ENCODE measurements around the gene SEC14L5.
"Not testable (repeated sequence)": the region's sequence is repeated elsewhere in the genome, so short reads cannot be mapped to it uniquely, and the experiment has no call there.

The SEC14L5 gene

DNA sequence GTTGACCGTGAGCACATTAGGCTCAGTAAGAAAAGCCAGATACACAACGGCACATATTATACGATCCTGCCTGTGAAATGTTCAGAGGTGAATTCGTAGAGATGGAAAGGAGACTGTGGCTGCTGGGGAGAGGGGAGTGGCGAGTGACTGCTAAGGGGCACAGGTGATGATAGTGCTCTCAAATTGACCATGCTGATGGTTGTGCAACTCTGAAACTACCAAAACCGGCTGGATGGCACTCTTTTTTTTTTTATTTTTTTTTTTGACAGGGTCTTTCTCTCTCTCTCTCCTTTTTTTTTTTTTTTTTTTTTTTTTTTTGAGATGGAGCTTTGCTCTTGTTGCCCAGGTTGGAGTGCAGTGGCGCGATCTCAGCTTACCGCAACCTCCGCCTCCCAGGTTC, 8.1 kb upstream of the SEC14L5 start:
- no peak overlapping the region for H3K4me3 ChIP-seq (ENCODE audit: low read length)
- TF ChIP-seq, protein P1, sequence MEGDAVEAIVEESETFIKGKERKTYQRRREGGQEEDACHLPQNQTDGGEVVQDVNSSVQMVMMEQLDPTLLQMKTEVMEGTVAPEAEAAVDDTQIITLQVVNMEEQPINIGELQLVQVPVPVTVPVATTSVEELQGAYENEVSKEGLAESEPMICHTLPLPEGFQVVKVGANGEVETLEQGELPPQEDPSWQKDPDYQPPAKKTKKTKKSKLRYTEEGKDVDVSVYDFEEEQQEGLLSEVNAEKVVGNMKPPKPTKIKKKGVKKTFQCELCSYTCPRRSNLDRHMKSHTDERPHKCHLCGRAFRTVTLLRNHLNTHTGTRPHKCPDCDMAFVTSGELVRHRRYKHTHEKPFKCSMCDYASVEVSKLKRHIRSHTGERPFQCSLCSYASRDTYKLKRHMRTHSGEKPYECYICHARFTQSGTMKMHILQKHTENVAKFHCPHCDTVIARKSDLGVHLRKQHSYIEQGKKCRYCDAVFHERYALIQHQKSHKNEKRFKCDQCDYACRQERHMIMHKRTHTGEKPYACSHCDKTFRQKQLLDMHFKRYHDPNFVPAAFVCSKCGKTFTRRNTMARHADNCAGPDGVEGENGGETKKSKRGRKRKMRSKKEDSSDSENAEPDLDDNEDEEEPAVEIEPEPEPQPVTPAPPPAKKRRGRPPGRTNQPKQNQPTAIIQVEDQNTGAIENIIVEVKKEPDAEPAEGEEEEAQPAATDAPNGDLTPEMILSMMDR (IDR thresholded peaks at IDR 0.05; ENCODE audit: insufficient read depth, low read depth, low read length, missing control alignments), result no peak
- DNase-seq (ENCODE audit: low read depth), result no peak

DNA sequence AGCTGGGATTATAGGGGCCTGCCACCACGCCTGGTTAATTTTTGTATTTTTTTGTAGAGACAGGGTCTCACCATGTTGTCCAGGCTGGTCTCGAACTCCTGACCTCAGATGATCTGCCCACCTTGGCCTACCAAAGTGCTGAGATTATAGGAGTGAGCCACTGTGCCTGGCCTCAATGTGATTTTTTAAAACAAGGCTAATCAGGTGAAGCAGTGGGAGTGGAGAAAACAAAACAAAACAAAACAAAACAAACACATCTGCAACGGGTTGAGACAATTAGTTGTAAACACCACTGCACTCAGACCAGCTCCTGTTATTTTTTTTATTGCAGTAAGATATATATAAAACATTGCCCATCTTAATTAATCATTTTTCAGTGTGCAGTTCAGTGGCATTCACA, 6.5 kb upstream of the SEC14L5 start:
- DNase-seq (ENCODE audit: low read depth); H3K4me3 ChIP-seq (ENCODE audit: low read length): not testable (repeated sequence)

DNA sequence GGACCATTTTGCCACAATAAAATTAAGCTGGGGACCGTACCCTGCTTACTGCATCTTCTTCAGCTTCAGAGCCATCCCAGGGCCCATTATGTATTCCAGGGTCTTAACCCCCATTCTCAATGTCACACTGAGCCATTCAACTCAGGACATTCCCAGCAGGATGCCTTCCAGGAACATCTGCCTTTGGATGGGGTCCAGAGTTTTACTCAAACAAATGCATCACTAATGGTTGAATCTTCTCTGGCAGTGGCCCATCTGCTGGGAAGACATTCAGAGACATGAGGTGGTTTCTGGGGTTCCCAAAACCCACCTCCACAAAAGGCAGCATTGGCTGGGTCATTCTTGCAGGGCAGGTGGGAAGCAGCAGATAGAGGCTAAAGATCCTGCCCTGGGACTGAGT, 3.4 kb upstream of the SEC14L5 start:
- TF ChIP-seq, protein P1 (IDR thresholded peaks at IDR 0.05; ENCODE audit: insufficient read depth, low read depth, low read length, missing control alignments), result no peak
- no peak overlapping the region for H3K4me3 ChIP-seq (ENCODE audit: low read length)
- DNase-seq (ENCODE audit: low read depth), result no peak

DNA sequence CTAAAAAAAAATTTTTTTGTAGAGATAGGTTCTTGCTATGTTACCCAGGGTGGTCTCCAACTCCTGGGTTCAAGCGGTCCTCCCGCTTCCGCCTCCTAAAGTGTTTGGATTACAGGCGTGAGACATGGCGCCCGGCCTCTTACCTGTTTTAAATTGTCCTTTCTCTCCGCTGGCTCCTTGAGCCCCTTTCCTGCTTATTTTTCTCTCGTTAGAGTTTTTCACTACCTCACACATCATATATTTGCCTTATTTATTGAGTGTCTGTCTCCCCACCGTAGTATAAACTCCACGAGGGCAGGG, 760 bp upstream of the SEC14L5 start:
- TF ChIP-seq, protein P1 (IDR thresholded peaks at IDR 0.05; ENCODE audit: insufficient read depth, low read depth, low read length, missing control alignments), result no peak
- H3K4me3 ChIP-seq (ENCODE audit: low read length), result peak overlapping the region; percentile 64
- no peak for DNase-seq (ENCODE audit: low read depth)

DNA sequence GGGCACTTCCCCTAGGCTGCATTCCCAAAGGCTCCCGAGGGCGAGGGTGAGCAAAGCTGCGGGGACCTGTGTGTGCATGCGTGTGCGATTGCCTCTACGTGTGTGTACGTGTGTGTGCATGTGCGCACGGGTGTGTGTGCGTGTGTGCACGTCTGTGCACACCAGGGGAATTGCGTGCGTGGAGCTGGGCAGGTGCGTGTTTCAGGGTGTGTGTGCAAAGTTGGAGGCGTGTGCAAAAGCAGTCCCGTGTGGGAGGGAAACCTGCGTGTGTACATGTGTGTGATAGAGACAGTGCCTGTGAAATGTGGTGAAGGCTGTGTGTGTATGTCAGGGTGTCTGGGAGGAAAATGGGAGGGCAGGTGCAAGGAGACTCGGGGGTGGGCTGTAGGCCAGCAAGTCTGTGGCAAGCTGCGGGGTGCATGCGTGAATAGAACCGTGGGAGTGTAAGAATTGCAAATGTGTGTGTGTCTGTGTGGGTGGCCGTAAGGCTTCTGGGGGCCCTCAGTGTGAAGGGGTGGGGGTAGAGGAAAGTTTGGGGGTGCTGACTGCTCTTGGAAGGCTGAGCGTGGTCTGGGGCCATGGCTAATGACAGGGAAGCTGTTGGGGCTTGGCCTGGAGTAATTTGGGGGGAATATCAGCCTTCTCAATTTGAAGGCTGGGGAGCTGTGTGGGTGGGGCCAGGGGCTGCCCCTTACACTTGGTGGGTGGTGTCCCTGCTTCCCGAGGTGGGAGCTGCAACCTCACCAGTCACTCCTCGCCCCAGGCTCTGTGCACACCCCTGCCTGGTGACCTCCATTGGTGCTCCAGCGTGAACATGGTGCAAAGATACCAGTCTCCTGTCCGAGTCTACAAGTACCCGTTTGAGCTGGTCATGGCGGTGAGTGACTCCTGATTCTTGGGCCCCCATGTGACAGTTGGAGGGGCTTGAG, 644 bp downstream of the SEC14L5 start:
- no peak for DNase-seq (ENCODE audit: low read depth)
- H3K4me3 ChIP-seq (ENCODE audit: low read length), result peak overlapping the region; percentile 19
- TF ChIP-seq, protein P1 (IDR thresholded peaks at IDR 0.05; ENCODE audit: insufficient read depth, low read depth, low read length, missing control alignments), result no peak

DNA sequence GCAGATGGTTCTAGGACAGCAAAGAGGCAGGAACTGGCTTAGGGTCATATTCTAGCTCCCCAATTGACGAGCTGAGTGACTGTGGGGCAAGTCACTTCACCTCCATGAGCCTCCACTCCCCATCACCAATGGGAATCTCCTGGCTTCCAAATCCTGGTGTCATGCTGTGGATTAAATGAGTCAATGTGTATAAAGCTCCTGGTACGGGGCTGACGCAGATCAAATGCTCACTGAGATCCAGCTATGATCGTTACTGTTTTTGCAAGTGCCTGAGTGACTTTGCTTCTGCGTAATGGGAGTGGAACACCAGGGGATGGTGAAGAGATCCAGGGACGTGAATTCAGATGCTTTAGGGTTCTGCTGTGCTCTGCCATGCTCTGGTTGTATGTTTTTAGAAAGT, 2.4 kb downstream of the SEC14L5 start:
- TF ChIP-seq, protein P1 (IDR thresholded peaks at IDR 0.05; ENCODE audit: insufficient read depth, low read depth, low read length, missing control alignments), result no peak
- H3K4me3 ChIP-seq (ENCODE audit: low read length), result no peak overlapping the region
- no peak for DNase-seq (ENCODE audit: low read depth)

DNA sequence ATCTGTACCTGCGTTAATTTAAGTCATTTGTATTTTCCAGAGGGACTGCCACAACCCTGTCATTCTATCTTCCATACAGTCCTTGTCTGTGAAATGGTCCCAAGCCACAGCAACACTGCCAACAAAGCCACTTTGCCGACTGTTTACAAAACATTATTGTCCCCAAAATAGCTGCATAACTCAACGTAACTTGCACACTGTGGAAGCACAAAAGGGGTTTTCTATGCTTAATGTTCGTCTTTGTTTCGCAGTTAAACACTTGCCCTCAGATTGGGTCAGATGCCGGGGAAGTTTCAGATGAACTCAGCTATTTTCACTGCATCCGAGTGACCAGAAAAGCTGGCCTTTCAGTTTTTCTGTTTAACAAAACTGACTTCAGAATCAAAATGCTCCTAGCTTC, 4.6 kb downstream of the SEC14L5 start:
- H3K4me3 ChIP-seq (ENCODE audit: low read length), result no peak overlapping the region
- TF ChIP-seq, protein P1 (IDR thresholded peaks at IDR 0.05; ENCODE audit: insufficient read depth, low read depth, low read length, missing control alignments), result no peak
- DNase-seq (ENCODE audit: low read depth), result no peak

DNA sequence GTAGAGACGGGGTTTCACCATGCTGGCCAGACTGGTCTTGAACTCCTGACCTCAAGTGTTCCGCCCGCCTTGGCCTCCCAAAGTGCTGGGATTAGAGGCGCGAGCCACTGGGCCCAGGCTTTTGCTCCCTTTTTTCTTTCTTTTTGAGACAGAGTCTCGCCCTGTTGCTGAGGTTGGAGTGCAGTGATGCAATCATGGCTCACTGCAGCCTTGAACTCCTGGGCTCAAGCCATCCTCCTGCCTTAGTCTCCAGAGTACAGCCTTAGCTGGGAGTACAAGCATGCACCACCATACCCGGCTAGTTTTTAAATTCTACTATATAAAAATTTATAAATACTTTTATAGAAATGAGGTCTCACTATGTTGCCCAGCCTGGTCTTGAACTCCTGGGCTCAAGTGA, 5.4 kb downstream of the SEC14L5 start:
- H3K4me3 ChIP-seq (ENCODE audit: low read length); DNase-seq (ENCODE audit: low read depth): not testable (repeated sequence)
